GM18511 (cell line): Measurements from ENCODE around the gene LCA5.
"Not testable (repeated sequence)": the region's sequence is repeated elsewhere in the genome, so short reads cannot be mapped to it uniquely, and the experiment has no call there.

ENCODE experiments used
- ATAC-seq: cut with Tn5 transposase; IDR thresholded peaks from one replicate; pipeline ENCODE4 v1.9.1; 2021; ENCODE audit warnings: mild to moderate bottlenecking, moderate library complexity; ENCODE audit not compliant: unreplicated experiment

The LCA5 gene

GRCh38 chr6:79536954-79537747 is at the start of gene LCA5:
LCA5 (minus strand) TSS chr6:79537430; CDS start chr6:79518894, 18,536 bp downstream.
- peak; percentile 99 for ATAC-seq

GRCh38 chr6:79586548-79586947 is 49.3 kb upstream of the LCA5 start:
- peak; percentile 61 for ATAC-seq

DNA sequence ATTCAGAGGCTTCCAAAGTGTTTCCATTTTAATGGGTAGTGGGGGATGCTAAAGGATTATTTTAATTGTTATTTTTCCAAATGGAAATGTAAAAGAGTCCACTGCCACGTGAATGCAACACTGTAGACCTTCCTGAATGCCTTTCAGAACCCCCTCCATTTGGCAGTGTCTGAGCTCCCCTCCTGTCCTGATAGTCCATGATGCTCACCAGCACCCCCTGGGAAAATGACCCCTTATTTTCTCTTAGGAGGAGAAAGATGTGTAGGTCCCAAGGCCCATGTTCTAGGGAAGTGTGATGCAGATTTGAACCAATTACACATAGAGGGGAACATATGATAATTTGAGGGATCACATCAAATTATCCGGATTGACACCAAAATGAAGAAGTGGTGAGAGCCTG is 47.1 kb upstream of the LCA5 start:
- no peak for ATAC-seq

DNA sequence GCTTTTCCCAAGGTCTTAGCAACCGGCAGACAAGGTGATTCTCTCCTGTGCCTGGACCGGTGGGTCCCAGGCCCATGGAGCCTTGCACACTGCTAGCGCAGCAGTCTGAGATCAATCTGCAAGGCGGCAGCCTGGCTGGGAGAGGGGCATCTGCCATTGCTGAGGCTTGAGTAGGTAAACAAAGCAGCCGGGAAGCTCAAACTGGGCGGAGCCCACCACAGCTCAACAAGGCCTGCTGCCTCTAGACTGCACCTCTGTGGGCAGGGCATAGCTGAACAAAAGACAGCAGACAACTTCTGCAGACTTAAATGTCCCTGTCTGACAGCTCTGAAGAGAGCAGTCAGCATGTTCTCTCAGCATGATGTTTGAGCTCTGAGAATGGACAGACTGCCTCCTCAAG is 40.7 kb upstream of the LCA5 start:
- not testable (repeated sequence) for ATAC-seq

- no peak for ATAC-seq
These were observed 37.5 kb upstream of the LCA5 start for GRCh38 chr6:79574630-79575225.

DNA sequence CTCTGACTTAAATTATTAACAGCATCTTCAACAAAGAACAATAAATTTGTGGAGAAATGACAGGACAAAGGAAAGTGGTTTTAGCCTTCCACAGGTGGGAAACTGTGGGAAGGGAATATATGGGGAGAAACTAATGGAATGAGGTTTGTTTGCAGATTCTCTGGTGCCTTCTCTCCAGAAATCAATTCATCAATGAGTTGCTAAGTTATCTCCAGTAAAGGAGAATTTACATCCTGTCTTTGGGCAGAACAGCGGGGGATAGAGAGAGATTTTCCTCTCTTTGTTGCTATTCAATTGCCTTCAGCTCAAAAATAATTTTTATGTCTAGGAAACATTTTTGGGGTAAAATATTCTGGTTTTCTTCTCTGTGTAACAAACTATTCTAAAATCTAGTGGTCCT is 36.9 kb upstream of the LCA5 start:
- ATAC-seq: no peak

- peak; percentile 45 for ATAC-seq
These were observed 33.8 kb upstream of the LCA5 start for GRCh38 chr6:79571030-79571367.

GRCh38 chr6:79570129-79571029 is 33.1 kb upstream of the LCA5 start:
- ATAC-seq: peak; percentile 91

DNA sequence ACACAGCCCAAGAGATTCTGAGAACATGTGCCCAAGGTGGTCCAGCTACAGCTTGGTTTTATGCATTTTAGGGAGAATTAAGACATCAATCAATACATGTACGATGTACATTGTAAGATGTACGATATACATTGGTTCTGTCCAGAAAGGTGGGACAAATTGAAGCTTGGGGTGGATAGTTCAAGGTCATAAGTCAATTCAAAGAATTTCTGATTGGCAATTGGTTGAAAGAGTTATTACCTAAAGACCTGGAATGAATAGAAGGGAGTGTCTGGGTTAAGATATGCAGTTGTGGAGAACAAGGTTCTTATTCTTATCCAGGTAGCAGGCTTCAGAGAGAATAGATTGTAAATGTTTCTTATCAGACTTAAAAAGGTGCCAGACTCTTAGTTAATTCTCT is 31.8 kb upstream of the LCA5 start:
- ATAC-seq: no peak

DNA sequence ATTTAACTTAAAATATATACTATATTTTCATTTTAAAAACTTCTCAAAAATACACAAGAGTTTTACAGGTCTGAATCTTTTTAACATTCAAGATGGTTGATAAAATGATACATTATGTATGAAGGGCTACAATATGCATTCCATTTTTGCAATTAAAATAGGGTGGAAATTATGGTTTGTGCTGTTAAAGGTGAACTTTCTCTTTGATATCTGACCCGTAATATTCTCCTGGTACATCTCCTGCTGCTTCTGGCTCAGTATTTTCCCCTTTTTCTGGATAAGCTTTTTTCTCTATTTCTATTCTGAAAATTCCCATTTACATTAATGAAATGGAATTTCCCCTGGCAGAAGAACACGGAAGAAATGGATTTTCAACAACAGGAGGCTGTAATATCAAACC is 27.4 kb upstream of the LCA5 start:
- no peak for ATAC-seq

GRCh38 chr6:79559706-79560105 is 22.5 kb upstream of the LCA5 start:
- no peak for ATAC-seq

DNA sequence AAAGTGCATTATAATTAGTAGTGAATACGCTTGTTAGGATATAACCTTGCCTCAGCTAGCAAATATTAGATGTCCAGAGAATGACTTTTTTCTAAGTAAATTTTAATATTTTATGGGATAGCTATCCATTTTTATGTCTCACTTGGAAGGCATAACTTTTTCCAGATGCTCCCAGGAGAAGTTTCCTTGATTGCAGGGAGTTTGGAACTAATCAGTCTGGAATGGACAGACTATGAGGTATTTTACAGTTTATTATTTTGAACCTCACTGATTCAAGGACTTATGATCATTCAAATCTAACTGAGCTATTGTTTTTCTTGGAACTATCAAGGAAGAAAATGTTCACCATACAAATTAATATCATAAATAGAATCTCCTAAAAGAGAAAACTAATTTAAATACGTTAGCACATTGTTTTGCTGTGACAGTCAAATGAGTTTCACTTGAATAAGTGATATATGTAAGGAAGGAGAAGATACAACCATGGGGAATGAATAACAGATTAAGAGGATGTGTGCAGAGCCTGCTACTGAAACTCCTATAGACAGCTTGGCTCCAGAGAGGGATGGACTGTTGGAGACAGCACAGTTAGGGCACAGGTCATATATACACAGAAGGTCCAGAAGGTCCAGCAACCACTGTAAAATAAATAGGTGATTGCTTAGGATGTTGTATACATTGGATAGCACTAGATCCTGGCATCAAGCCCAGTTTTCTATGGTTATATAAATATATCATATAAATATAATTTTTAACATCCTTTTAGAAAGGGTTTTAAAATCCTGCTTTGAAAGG is 20.6 kb upstream of the LCA5 start:
- ATAC-seq: no peak

DNA sequence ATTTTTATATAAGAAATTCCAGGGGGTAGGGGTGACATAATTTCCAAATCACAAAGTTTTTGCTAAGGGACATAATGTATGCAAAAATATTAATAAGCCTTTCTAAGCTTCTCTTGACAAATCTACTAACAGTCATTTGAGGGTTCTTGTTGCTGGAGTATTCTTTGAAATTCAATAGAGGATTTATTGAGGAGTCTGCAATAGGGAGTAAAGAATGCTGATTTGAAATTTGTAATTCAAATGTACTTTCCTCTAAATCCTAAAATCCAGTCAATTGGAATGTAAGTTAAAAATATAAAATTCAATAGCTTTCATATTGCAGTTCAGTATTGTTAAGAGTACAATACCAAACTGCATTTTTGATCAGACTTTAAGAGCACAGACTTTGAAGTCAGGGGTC is 17.1 kb upstream of the LCA5 start:
- no peak for ATAC-seq

- no peak for ATAC-seq
These were observed 14.2 kb upstream of the LCA5 start for GRCh38 chr6:79551401-79551800.

DNA sequence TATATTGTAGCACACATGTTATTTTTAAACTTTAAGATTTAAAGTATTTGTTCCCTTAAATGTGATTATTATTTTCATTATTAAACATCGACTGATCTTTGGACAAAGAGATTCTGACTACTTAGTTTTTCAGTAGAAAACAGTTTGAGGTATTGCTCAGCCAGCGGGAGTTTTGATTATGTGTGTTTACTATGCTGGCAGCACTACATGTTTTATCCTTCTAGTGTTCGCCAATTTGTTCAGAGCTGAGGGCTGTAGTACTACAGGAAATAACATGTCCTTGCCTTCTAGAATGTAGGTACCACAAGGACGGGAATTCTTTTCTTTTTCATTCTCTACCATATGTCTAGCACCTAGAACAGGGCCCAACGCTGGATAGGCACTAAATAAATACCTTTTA is 11.1 kb upstream of the LCA5 start:
- ATAC-seq: no peak

- ATAC-seq: no peak
These were observed 9.0 kb upstream of the LCA5 start for GRCh38 chr6:79546186-79546585.

GRCh38 chr6:79544939-79545450 is 7.8 kb upstream of the LCA5 start:
- peak; percentile 88 for ATAC-seq

- peak; percentile 64 for ATAC-seq
These were observed 7.2 kb upstream of the LCA5 start for GRCh38 chr6:79544299-79544927.

DNA sequence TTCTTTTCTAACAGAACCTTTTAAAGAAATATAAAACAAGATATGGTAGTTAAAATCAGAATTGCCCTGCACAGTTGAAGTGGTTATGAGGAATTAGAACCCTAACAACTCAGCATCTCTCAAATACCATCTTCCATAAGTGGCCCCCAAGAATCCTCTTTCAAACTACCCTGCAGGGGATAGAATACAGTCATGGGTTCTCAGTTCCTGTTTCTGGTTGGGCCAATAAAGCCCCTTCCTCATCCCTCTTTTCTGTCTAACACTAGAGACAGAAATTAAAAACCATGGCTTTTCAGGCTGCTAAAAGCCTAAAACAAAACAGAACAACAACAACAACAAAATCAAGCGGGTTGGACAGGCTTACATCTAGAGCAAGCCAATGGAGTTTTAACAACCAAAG is 6.7 kb upstream of the LCA5 start:
- peak; percentile 32 for ATAC-seq

DNA sequence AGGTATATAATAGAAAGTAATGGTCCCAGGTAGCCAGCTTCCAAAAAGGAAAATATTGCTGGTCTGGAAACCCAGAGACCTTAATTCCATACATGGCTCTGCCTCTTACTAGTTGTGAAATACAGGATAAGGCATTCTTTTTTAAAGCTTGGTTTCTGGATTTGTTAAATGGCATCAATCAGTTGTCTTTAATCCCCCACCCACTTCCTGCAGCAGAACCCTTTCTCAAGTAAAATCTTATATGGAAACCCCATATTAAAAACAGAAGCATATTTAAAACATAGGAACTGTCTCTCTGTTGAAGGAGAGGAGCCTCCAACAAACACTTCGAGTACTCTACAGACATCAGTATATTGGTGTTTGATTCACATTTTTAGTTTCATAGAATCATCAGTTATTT is 6.2 kb upstream of the LCA5 start:
- no peak for ATAC-seq
